Spinal cord (tissue), 10 donors: ENCODE data around the gene SPACA5. TPM values are rescaled to one million over a fixed set of nuclear protein-coding genes. Genes with fewer than 3 reads are reported as not detected.
A peak's percentile ranks its signal among the peaks of the same experiment; 100 is the strongest.

ENCODE experiments used
- DNase-seq, 6 donors: peaks; one replicate each; pipeline versions ENCODE4 v3.0.0 to v3.0.0-alpha.2; 2013 to 2015; ENCODE audit warnings: low spot score in 6 of 6, low read depth in 4 of 6
- H3K27ac ChIP-seq: one replicate; pipeline ENCODE4 v1.5.1; 2013; ENCODE audit warnings: low read depth, low read length, control low read depth
- H3K27me3 ChIP-seq: one replicate; pipeline ENCODE4 v1.6.1; 2013; ENCODE audit warnings: low read length; ENCODE audit not compliant: control insufficient read depth, insufficient read depth
- H3K36me3 ChIP-seq: one replicate; pipeline ENCODE4 v1.6.1; 2013; ENCODE audit warnings: low read length; ENCODE audit not compliant: control insufficient read depth, insufficient read depth
- H3K4me1 ChIP-seq: one replicate; pipeline ENCODE4 v1.6.1; 2013; ENCODE audit warnings: low read length; ENCODE audit not compliant: control insufficient read depth, insufficient read depth
- H3K4me3 ChIP-seq: one replicate; pipeline ENCODE4 v1.5.1; 2013; ENCODE audit warnings: low read depth, low read length, control low read depth
- H3K9me3 ChIP-seq: one replicate; pipeline ENCODE4 v1.6.1; 2013; ENCODE audit warnings: low read length; ENCODE audit not compliant: control insufficient read depth, insufficient read depth
- WGBS: methylation state at CpG from one replicate; pipeline ENCODE4 v1.1.5; 2013; ENCODE audit warnings: missing lambda C conversion rate; ENCODE audit not compliant: insufficient coverage; 5-methylcytosine and 5-hydroxymethylcytosine counted together
- polyA plus RNA-seq, 2 donors: library from polyadenylated mRNA; unstranded; fragments of 120-200 nt; gene quantifications; one replicate each; pipeline ENCODE4 v1.2.1, GENCODE V29; 2013; ENCODE audit not compliant: insufficient read length in 2 of 2
- total RNA-seq, 2 donors: library from RNA; depleted of rRNA in 1 of 2; stranded (reverse); fragments of 120-200 nt in 1 of 2; fragments of >200 nt in 1 of 2; gene quantifications; one replicate each; pipeline versions ENCODE4 v1.2.3 to v1.2.4, GENCODE V29; 2013 to 2014
- donor health status: healthy.

Gene SPACA5
- total and polyA plus RNA-seq, 4 donors: 0.26 TPM; not detected in 3

- 61% methylated on average over 3 of the region's 4 CpGs for WGBS
- H3K4me1 ChIP-seq: no peaks in the 10 kb centered on the region
- no peaks in the 10 kb centered on the region for H3K27me3 ChIP-seq
- no peak overlapping the region for H3K4me3 ChIP-seq
- no peak for DNase-seq
- no peaks in the 10 kb centered on the region for H3K36me3 ChIP-seq
- no peak overlapping the region for H3K27ac ChIP-seq
- H3K9me3 ChIP-seq: peaks cover 3% of the 10 kb centered on the region
Measured at GRCh38 chrX:48043056-48043455, 36.3 kb downstream of the SPACA5 start.

GRCh38 chrX:48045410-48046311 lies 38.9 kb downstream of the SPACA5 start:
- Histone ChIP-seq H3K36me3 (no peaks in the 10 kb centered on the region), H3K27me3 (no peaks in the 10 kb centered on the region), H3K27ac (no peak overlapping the region), H3K9me3 (peaks cover 3% of the 10 kb centered on the region), H3K4me3 (no peak overlapping the region), H3K4me1 (no peaks in the 10 kb centered on the region)
- 86% methylated on average over 2 of the region's 8 CpGs for WGBS
- peak in 1 of 6 donors; percentile 24 for DNase-seq

GRCh38 chrX:48046846-48047245 lies 40.1 kb downstream of the SPACA5 start:
- no peak for DNase-seq
- WGBS: 80% methylated on average over 1 of the region's 5 CpGs
- no peak overlapping the region for H3K27ac ChIP-seq
- no peaks in the 10 kb centered on the region for H3K4me1 ChIP-seq
- no peaks in the 10 kb centered on the region for H3K36me3 ChIP-seq
- H3K4me3 ChIP-seq: no peak overlapping the region
- no peaks in the 10 kb centered on the region for H3K27me3 ChIP-seq
- peaks cover 3% of the 10 kb centered on the region for H3K9me3 ChIP-seq

- WGBS: no CpG with 5 or more reads among the region's 2 CpGs
- no peaks in the 10 kb centered on the region for H3K36me3 ChIP-seq
- no peak overlapping the region for H3K4me3 ChIP-seq
- no peaks in the 10 kb centered on the region for H3K27me3 ChIP-seq
- peaks cover 4% of the 10 kb centered on the region for H3K9me3 ChIP-seq
- no peak for DNase-seq
- H3K27ac ChIP-seq: no peak overlapping the region
- H3K4me1 ChIP-seq: no peaks in the 10 kb centered on the region
Measured at GRCh38 chrX:48058621-48059295, 52.0 kb downstream of the SPACA5 start.

- no peaks in the 10 kb centered on the region for H3K27me3 ChIP-seq
- no CpG with 5 or more reads among the region's 1 CpG for WGBS
- no peak for DNase-seq
Measured at GRCh38 chrX:48059296-48059639, 52.5 kb downstream of the SPACA5 start.

More at GRCh38 chrX:48059296-48059639, 52.5 kb downstream of the SPACA5 start:
- H3K36me3 ChIP-seq: peaks cover under 1% of the 10 kb centered on the region
- no peak overlapping the region for H3K27ac ChIP-seq
- H3K4me3 ChIP-seq: no peak overlapping the region
- no peaks in the 10 kb centered on the region for H3K4me1 ChIP-seq
- H3K9me3 ChIP-seq: peaks cover 4% of the 10 kb centered on the region

Other genes starting within 250 kb of the SPACA5 start
- 10 to 100 TPM; 10.1 to 13.1 TPM for gene ZNF81, start 170.1 kb upstream of the SPACA5 start, total RNA-seq
- 1 to 10 TPM; 5.6 to 6.8 TPM for gene ZNF81, start 170.1 kb upstream of the SPACA5 start, polyA plus RNA-seq
- gene ZNF182, start 3.0 kb upstream of the SPACA5 start, total RNA-seq: 1 to 10 TPM; 6.4 to 6.8 TPM
- 1 to 10 TPM; 8.6 to 9.0 TPM for gene ZNF182, start 3.0 kb upstream of the SPACA5 start, polyA plus RNA-seq
- gene ZNF630, start 64.7 kb downstream of the SPACA5 start, total RNA-seq: 1 to 10 TPM; 4.7 to 6.2 TPM
- 1 to 10 TPM; 4.4 to 4.8 TPM for gene ZNF630, start 64.7 kb downstream of the SPACA5 start, polyA plus RNA-seq
- gene SPACA5B, start 123.6 kb downstream of the SPACA5 start, total RNA-seq: not detected
- not detected for gene SPACA5B, start 123.6 kb downstream of the SPACA5 start, polyA plus RNA-seq
- gene SSX5, start 189.8 kb downstream of the SPACA5 start, total RNA-seq: not detected
- not detected for gene SSX5, start 189.8 kb downstream of the SPACA5 start, polyA plus RNA-seq
- gene SSX1, start 248.4 kb downstream of the SPACA5 start, total RNA-seq: not detected
- not detected for gene SSX1, start 248.4 kb downstream of the SPACA5 start, polyA plus RNA-seq